GM18526 (cell line): Measurements from ENCODE around the gene SYNPO2L.

Source experiments
- POLR2A ChIP-seq: IDR thresholded peaks from 3 replicates; pipeline ENCODE4 v1.6.1; 2011; ENCODE audit not compliant: insufficient read length; ENCODE audit errors: extremely low read depth

Gene SYNPO2L

GRCh38 chr10:73644015-73644743 is 11.7 kb downstream of the SYNPO2L start:
- TF ChIP-seq POLR2A = no peak

- no peak for TF ChIP-seq POLR2A
Observed at GRCh38 chr10:73643362-73643761, 12.5 kb downstream of the SYNPO2L start.

DNA sequence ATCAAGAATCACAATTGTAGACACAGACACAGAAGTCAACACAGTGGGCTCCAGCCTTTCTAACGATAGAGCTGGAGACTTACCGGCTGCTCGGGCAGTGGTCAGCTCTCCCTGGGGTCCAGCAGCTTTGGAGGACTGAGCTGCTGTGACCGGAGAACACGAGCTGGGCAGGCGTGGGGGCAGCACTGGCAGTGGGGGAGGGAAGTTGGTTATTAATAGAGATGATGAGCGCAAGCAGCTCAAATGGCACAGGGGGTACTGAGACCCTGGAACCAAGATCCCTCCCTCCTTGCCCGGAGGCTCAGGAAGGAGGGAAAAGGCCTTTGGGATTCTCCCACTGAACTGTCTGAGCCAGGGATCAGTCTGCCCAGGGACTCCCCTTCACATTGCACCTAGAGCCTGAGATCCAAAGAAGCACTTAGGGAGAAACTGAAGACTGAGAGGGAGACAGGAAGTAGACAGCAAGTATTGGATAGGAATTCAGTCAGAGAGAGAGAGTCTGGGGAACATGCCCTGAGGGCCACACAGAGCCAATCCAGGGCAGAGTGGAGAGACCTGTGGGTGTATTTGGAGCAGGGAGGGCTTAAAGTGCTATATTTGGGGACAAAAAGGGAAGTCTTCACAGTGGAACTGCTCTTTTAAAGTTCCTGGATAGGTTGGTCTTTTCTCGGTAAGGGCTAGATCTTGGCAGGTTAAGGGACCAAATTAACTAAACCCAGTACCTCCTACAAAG is 14.3 kb downstream of the SYNPO2L start, which contains the start of gene MYOZ1:
MYOZ1 (minus strand) TSS at position 147 of the 733 bp plus-strand sequence. CDS start 1,457 bp downstream, outside the sequence.
- TF ChIP-seq POLR2A = no peak

GRCh38 chr10:73639286-73639685 is 16.5 kb downstream of the SYNPO2L start:
- no peak for TF ChIP-seq POLR2A

- TF ChIP-seq POLR2A = no peak
Observed at GRCh38 chr10:73635781-73636180, 20.0 kb downstream of the SYNPO2L start.

DNA sequence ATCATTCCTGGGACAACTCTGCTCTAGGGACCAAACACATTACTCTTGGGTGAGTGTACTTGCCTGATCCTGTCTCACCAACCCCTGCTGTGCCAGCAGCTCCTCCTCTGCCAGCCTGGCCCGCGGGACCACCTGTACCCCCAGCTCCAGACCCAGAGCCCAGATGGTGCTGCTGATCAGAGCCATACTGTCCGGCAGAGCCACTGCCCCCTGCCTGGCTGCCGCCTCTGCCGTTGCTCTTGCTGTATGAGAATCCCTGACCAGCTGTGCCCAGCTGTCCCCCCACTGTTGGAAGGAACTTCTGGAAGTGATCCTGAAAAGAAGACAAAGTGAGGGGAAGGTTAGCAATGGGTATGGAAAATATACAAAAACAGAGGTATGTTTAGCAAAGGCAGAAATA is 21.4 kb downstream of the SYNPO2L start:
- TF ChIP-seq POLR2A = no peak

- no peak for TF ChIP-seq POLR2A
Observed at GRCh38 chr10:73629165-73629564, 26.7 kb downstream of the SYNPO2L start.

DNA sequence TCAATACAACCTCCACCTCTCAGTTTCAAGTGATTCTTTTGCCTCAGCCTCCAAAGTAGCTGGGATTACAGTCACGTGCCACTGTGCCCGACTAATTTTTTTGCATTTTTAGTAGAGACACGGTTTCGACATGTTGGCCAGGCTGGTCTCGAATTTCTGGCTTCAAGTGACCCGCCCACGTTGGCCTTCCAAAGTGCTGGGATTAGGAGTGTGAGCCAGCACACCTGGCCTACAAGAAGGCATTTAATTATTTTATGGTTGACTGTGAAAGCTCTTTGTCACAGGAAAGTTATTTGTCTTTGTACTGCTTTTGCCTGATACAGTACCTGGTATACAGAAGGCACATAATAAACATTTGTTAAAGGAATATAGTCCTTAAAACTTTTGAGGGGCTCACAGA is 27.4 kb downstream of the SYNPO2L start:
- no peak for TF ChIP-seq POLR2A

DNA sequence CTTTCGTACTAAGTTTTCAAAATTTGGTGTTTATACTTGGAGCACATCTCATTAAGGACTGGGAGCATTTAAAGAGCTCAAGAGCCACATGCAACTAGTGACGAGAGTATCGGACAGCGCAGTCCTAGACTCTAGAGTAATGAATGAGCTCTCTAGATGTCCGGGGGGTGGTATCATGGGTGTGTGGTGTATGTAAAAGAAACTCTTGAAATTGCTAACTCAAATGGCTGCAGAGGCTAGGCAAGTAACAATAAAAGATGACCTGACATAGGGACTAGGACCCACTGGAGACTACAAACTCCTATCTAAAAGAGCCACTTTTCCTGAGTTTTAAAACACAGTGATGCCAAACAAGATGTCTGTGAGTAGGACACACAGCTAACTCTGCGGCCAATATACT is 28.5 kb downstream of the SYNPO2L start:
- no peak for TF ChIP-seq POLR2A

- peak; percentile 89 for TF ChIP-seq POLR2A
Observed at GRCh38 chr10:73625884-73626752, 29.7 kb downstream of the SYNPO2L start.

- no peak for TF ChIP-seq POLR2A
Observed at GRCh38 chr10:73625004-73625883, 30.6 kb downstream of the SYNPO2L start.

GRCh38 chr10:73623056-73623455 is 32.8 kb downstream of the SYNPO2L start:
- no peak for TF ChIP-seq POLR2A

DNA sequence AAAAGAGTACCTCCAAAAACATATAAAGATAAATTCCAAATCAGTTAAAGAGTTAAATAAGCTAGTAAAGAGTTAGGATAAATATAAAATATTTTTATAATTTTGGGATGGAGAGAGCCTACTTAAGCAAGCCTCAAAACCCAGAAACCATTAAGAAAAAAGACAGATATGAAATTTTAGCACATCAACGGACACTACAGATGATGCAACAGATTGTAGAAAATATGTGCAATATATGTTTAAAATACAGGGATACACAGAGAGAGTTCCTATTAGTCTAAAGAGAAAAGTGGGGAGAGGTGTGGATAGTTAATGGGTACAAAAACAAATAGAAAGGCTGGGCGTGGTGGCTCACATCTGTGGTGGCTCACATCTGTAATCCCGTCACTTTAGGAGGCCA is 41.1 kb downstream of the SYNPO2L start:
- no peak for TF ChIP-seq POLR2A

- no peak for TF ChIP-seq POLR2A
Observed at GRCh38 chr10:73609116-73609515, 46.7 kb downstream of the SYNPO2L start.
